Neutrophil (primary cell): ENCODE measurements around the gene VMAC.

Experiments used
- H3K27ac ChIP-seq: fragments of 200-600 bp; sonication (generic); 2 replicates; pipeline ENCODE4 v1.5.1; 2016; ENCODE audit warnings: mild to moderate bottlenecking, moderate library complexity
- H3K27me3 ChIP-seq: fragments of 200-600 bp; sonication (generic); 2 replicates; pipeline ENCODE4 v1.6.0; 2016; ENCODE audit warnings: mild to moderate bottlenecking
- H3K36me3 ChIP-seq: fragments of 200-600 bp; sonication (generic); 2 replicates; pipeline ENCODE4 v1.5.1; 2017
- H3K4me1 ChIP-seq, 2 experiments: fragments of 200-600 bp in 1 of 2; sonication (generic) in 1 of 2; 1 replicate in 1 of 2; 2 replicates in 1 of 2; pipeline versions ENCODE4 v1.5.1 to v1.6.1; 2013 to 2016; ENCODE audit warnings: low read depth in 1 of 2, low read length in 1 of 2, mild to moderate bottlenecking in 1 of 2, moderate library complexity in 1 of 2; ENCODE audit not compliant: control insufficient read depth in 1 of 2, insufficient read depth in 1 of 2
- H3K4me3 ChIP-seq, 2 experiments: fragments of 200-600 bp in 1 of 2; sonication (generic) in 1 of 2; 1 replicate in 1 of 2; 2 replicates in 1 of 2; pipeline ENCODE4 v1.5.1; 2013 to 2016; ENCODE audit warnings: low read depth in 1 of 2, low read length in 1 of 2, mild to moderate bottlenecking in 1 of 2, moderate library complexity in 1 of 2
- H3K9me3 ChIP-seq: fragments of 200-600 bp; sonication (generic); 2 replicates; pipeline ENCODE4 v1.5.1; 2016
- CTCF ChIP-seq: fragments of 200-600 bp; sonication (generic); IDR thresholded peaks from 2 replicates; pipeline ENCODE4 v1.5.1; 2016; ENCODE audit warnings: antibody characterized with exemption

The VMAC gene

GRCh38 chr19:5956323-5956722, 51.7 kb downstream of the VMAC start:
- no peak overlapping the region for H3K4me3 ChIP-seq
- peaks cover 15% of the 10 kb centered on the region for H3K36me3 ChIP-seq
- no peak overlapping the region for H3K27ac ChIP-seq
- H3K27me3 ChIP-seq = no peaks in the 10 kb centered on the region
- H3K4me1 ChIP-seq = peaks cover 21 to 29% of the 10 kb centered on the region in 2 experiments
- TF ChIP-seq CTCF = no peak
- H3K9me3 ChIP-seq = no peaks in the 10 kb centered on the region

GRCh38 chr19:5956728-5957127, 52.1 kb downstream of the VMAC start:
- peaks cover 15% of the 10 kb centered on the region for H3K36me3 ChIP-seq
- H3K27me3 ChIP-seq = no peaks in the 10 kb centered on the region
- H3K4me1 ChIP-seq = peaks cover 19 to 29% of the 10 kb centered on the region in 2 experiments
- H3K9me3 ChIP-seq = no peaks in the 10 kb centered on the region
- H3K27ac ChIP-seq = no peak overlapping the region
- H3K4me3 ChIP-seq = no peak overlapping the region
- no peak for TF ChIP-seq CTCF

GRCh38 chr19:5957170-5957569, 52.5 kb downstream of the VMAC start:
- no peak overlapping the region for H3K4me3 ChIP-seq
- no peak overlapping the region for H3K27ac ChIP-seq
- peaks cover 15% of the 10 kb centered on the region for H3K36me3 ChIP-seq
- no peak for TF ChIP-seq CTCF
- no peaks in the 10 kb centered on the region for H3K27me3 ChIP-seq
- peaks cover 19 to 30% of the 10 kb centered on the region in 2 experiments for H3K4me1 ChIP-seq
- H3K9me3 ChIP-seq = no peaks in the 10 kb centered on the region

GRCh38 chr19:5958074-5958850, 53.6 kb downstream of the VMAC start:
- H3K9me3 ChIP-seq = no peaks in the 10 kb centered on the region
- H3K27ac ChIP-seq = no peak overlapping the region
- peaks cover 16 to 27% of the 10 kb centered on the region in 2 experiments for H3K4me1 ChIP-seq
- H3K27me3 ChIP-seq = no peaks in the 10 kb centered on the region
- no peak for TF ChIP-seq CTCF
- no peak overlapping the region for H3K4me3 ChIP-seq
- peaks cover 15% of the 10 kb centered on the region for H3K36me3 ChIP-seq

GRCh38 chr19:5958851-5959122, 54.1 kb downstream of the VMAC start:
- Histone ChIP-seq H3K27ac (no peak overlapping the region), H3K27me3 (no peaks in the 10 kb centered on the region), H3K36me3 (peaks cover 15% of the 10 kb centered on the region), H3K9me3 (no peaks in the 10 kb centered on the region), H3K4me3 (no peak overlapping the region), H3K4me1 (peaks cover 14 to 22% of the 10 kb centered on the region in 2 experiments)
- TF ChIP-seq CTCF = no peak
